SK-N-SH (cell line): ENCODE data around the gene CLEC3B.

Source experiments
- EP300 ChIP-seq, 2 experiments: IDR thresholded peaks; 2 replicates each; pipeline versions ENCODE4 v1.4.0 to v1.6.1; 2012; ENCODE audit warnings: borderline replicate concordance in 1 of 2, low read depth in 1 of 2, low read length in 1 of 2
- POLR2AphosphoS5 ChIP-seq: IDR thresholded peaks from 2 replicates; pipeline ENCODE4 v1.6.1; 2012; ENCODE audit warnings: low read depth, low read length
- RAD21 ChIP-seq: IDR thresholded peaks from 2 replicates; pipeline ENCODE4 v1.6.1; 2012; ENCODE audit warnings: mild to moderate bottlenecking, low read length
- TF ChIP-seq, protein P1 (sequence below): fragments of 200-600 bp; sonication (generic); IDR thresholded peaks from 2 replicates; pipeline ENCODE4 v1.6.1; 2017; ENCODE audit warnings: antibody characterized with exemption, mild to moderate bottlenecking, moderate library complexity

- TF ChIP-seq, protein P1, sequence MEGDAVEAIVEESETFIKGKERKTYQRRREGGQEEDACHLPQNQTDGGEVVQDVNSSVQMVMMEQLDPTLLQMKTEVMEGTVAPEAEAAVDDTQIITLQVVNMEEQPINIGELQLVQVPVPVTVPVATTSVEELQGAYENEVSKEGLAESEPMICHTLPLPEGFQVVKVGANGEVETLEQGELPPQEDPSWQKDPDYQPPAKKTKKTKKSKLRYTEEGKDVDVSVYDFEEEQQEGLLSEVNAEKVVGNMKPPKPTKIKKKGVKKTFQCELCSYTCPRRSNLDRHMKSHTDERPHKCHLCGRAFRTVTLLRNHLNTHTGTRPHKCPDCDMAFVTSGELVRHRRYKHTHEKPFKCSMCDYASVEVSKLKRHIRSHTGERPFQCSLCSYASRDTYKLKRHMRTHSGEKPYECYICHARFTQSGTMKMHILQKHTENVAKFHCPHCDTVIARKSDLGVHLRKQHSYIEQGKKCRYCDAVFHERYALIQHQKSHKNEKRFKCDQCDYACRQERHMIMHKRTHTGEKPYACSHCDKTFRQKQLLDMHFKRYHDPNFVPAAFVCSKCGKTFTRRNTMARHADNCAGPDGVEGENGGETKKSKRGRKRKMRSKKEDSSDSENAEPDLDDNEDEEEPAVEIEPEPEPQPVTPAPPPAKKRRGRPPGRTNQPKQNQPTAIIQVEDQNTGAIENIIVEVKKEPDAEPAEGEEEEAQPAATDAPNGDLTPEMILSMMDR: no peak
- no peak for TF ChIP-seq RAD21
- TF ChIP-seq EP300 (IDR thresholded peaks at IDR 0.05; ENCODE audit: borderline replicate concordance in 1 of 2, low read depth in 1 of 2, low read length in 1 of 2): no peak
- TF ChIP-seq POLR2AphosphoS5: no peak
These were observed 2.4 kb upstream of the CLEC3B start for GRCh38 chr3:45023675-45024074.
